Astrocyte of the cerebellum (primary cell): Measurements from ENCODE around the gene PARP12.

ENCODE experiments used
- DNase-seq: peaks from one replicate; pipeline ENCODE4 v3.0.0-alpha.2; 2011; ENCODE audit warnings: low read depth
- H3K4me3 ChIP-seq: 2 replicates; pipeline ENCODE4 v1.5.1; 2011; ENCODE audit warnings: mild to moderate bottlenecking, low read depth, low read length, moderate library complexity
- in situ Hi-C: cut with HindIII; loops from 2 replicates; pipeline ENCODE4 v1.10.0; 2017; ENCODE audit warnings: low sequenced_read_pairs
- TF ChIP-seq, protein P1 (sequence below): IDR thresholded peaks from 2 replicates; pipeline ENCODE4 v1.5.1; 2012; ENCODE audit warnings: low read length, low read depth, moderate library complexity, mild to moderate bottlenecking; ENCODE audit errors: missing control alignments

The PARP12 gene

DNA sequence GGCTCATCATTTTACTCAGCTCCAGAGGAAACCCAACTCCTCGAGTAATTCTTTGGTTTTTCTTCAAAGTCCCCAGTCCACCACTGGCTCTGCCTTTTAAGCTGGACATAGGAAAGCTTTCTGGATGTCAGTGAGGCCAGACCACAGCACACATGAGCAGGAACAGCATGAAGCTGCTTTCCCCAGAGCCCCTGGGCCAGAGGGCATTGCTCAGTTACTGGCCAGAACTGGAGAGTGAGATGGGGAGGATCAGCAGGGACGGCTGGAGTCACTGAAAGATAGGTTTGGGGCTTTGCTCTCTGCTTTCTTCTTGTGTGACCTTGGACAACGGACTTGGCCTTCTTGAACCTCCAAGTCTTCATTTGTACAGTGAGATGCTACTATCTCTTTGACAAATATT lies 43.1 kb downstream of the PARP12 start:
- DNase-seq, result no peak
- in situ Hi-C loops, result loop anchor here (25.0 kb wide), 2 partner anchors 257 to 407 kb away; no protein-coding TSS in a partner anchor
- H3K4me3 ChIP-seq, result no peak overlapping the region
- TF ChIP-seq, protein P1, sequence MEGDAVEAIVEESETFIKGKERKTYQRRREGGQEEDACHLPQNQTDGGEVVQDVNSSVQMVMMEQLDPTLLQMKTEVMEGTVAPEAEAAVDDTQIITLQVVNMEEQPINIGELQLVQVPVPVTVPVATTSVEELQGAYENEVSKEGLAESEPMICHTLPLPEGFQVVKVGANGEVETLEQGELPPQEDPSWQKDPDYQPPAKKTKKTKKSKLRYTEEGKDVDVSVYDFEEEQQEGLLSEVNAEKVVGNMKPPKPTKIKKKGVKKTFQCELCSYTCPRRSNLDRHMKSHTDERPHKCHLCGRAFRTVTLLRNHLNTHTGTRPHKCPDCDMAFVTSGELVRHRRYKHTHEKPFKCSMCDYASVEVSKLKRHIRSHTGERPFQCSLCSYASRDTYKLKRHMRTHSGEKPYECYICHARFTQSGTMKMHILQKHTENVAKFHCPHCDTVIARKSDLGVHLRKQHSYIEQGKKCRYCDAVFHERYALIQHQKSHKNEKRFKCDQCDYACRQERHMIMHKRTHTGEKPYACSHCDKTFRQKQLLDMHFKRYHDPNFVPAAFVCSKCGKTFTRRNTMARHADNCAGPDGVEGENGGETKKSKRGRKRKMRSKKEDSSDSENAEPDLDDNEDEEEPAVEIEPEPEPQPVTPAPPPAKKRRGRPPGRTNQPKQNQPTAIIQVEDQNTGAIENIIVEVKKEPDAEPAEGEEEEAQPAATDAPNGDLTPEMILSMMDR, result no peak

DNA sequence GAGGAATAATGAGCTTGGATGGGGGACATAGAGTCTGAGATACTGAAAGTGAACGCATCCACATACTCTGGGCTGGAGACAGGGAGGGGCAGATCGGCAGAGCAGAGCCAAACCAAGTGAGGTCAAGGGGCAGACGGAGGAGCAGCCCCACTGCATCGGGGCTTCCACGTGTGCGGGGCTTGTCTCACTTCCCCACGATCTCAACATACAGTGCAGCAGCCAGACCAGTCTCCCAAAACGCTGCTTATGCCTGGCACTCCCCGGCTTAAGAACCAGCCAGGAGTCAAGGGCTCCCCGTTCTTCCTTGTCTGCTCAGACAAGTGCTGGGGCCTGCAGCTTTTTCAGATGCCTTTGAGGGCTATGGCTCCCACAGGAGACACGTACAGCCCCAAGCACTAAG lies 43.6 kb downstream of the PARP12 start:
- TF ChIP-seq, protein P1, result no peak
- H3K4me3 ChIP-seq, result no peak overlapping the region
- in situ Hi-C loops, result loop anchor here (25.0 kb wide), 2 partner anchors 257 to 407 kb away; no protein-coding TSS in a partner anchor
- no peak for DNase-seq

DNA sequence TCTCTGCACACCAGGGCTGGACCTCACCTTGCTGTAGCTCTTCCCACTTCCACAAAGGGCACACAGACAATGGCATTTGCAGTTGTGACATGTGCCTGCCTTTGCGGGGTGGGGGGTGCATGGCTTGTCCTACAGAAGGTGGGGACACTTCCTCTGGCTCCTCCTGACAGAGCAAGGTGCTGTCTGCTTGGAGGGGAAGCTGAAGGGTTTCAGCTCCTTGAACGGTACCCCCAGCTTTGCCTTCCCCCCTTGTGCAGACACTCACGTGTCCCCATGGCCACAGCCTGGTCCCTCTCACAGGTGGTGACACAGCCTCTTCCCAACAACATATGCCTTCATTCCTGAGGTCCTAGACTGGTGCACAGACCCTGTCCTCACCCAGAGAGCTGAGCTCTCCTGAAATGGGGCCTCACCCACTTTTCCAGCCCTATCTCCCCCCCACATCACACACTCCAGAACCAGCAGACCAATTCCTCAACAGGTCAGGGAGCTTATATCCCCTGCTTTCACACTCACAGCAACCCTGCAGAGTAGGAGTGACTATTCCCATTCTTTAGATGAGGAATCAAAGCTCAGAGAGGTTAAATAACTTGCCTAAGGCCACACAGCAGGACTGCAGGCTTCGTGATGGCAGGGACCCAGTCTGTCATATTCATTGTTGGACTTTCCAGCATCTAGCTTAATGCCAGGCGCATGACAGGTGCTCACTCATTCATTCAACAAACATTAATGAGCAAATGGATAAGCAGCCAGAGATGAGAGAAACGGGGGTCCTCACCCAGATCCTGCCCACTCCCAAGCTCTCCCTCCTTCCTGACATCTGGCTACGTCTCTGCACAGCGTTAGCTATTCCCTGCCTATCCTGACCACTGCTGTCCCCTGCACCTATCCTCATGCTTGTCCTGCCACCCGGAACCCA lies 44.4 kb downstream of the PARP12 start:
- TF ChIP-seq, protein P1, result no peak
- in situ Hi-C loops, result loop anchor here (25.0 kb wide), 2 partner anchors 256 to 406 kb away; no protein-coding TSS in a partner anchor
- no peak overlapping the region for H3K4me3 ChIP-seq
- no peak for DNase-seq

DNA sequence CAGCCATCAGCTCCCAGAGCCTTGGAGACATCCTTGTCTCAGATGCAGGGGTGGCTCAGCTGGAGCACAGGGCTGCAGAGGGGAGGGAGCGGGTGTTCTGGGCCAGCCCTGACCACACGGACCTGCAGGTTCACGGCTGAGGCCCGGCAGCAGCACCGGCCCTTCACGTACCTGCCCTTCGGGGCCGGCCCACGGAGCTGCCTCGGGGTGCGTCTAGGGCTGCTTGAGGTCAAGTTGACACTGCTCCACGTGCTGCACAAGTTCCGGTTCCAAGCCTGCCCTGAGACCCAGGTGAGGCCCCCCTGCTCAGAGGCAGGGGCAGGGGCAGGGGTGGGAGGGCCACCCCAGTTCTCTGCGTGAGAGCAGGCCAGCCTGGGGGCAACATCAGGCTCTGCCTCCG lies 45.2 kb downstream of the PARP12 start:
- H3K4me3 ChIP-seq, result no peak overlapping the region
- in situ Hi-C loops, result loop anchor here (25.0 kb wide), 2 partner anchors 255 to 405 kb away; no protein-coding TSS in a partner anchor
- TF ChIP-seq, protein P1, result no peak
- no peak for DNase-seq

DNA sequence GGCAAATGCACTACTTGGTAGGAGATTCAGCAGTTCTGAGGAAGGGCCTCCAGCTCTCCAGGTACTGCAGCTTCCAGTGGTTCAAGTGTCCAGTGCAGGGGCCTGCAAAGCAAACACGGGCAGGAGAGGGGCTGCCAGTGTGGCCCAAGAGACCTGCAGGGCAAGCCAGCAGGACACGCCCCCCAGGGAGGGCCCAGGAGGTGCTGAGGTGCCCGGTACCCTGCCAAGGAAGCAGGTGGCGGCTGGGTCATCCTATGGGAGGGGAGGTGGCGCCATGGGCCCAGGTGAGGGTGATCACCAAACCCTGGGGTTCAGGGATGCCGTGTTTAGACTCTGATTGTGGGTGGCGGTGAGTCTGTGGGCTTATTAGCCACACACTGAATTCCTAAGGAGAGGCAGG lies 45.7 kb downstream of the PARP12 start:
- TF ChIP-seq, protein P1, result no peak

DNA sequence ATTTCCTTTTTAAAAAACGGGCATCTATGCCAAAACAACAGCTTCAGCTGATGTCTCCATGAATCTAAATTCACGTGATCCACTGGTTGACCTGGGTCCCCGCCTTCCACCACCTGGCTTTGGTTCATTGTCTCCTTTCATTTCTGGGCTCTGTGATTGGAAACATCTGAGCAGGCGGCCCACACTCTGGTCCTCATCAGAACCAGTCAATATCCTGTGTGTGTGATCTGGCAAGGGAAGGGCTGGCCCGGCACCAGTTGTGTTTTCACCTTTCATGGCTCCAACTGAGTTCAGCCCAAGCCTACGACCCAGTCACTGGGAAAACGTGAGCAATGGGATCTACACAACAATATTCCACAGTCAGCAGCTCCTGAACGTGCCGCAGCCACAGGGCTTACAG lies 46.2 kb downstream of the PARP12 start:
- in situ Hi-C loops, result loop anchor here (25.0 kb wide), 2 partner anchors 254 to 404 kb away; no protein-coding TSS in a partner anchor
- no peak for DNase-seq
- TF ChIP-seq, protein P1, result no peak
- no peak overlapping the region for H3K4me3 ChIP-seq

More for the DNA sequence above, 45.7 kb downstream of the PARP12 start:
- in situ Hi-C loops, result loop anchor here (25.0 kb wide), 2 partner anchors 255 to 405 kb away; no protein-coding TSS in a partner anchor
- H3K4me3 ChIP-seq, result no peak overlapping the region
- DNase-seq, result no peak
